Osteoblast (primary cell): Measurements from ENCODE around the gene PRKAG2. TPM values are rescaled to one million over a fixed set of nuclear protein-coding genes. Genes with fewer than 3 reads are reported as not detected.
A peak's percentile ranks its signal among the peaks of the same experiment; 100 is the strongest.

Experiments used
- DNase-seq: peaks from one replicate; pipeline ENCODE4 v3.0.0; 2011; ENCODE audit warnings: low spot score, mixed read lengths; ENCODE audit not compliant: insufficient read length; ENCODE audit errors: missing footprints
- H2AFZ ChIP-seq: 2 replicates; pipeline ENCODE4 v1.6.0; 2011; ENCODE audit warnings: mild to moderate bottlenecking, low read length
- H3K27ac ChIP-seq: 2 replicates; pipeline ENCODE4 v1.5.1; 2011; ENCODE audit warnings: mild to moderate bottlenecking, low read depth, low read length, moderate library complexity
- H3K27me3 ChIP-seq: 2 replicates; pipeline ENCODE4 v1.6.0; 2012; ENCODE audit warnings: mild to moderate bottlenecking, control low read depth, inconsistent platforms, low read length, moderate library complexity; ENCODE audit not compliant: insufficient read depth
- H3K36me3 ChIP-seq: 2 replicates; pipeline ENCODE4 v1.5.1; 2011; ENCODE audit warnings: mild to moderate bottlenecking, low read length, control low read depth, moderate library complexity; ENCODE audit not compliant: insufficient read depth
- H3K4me1 ChIP-seq: 2 replicates; pipeline ENCODE4 v1.5.1; 2011; ENCODE audit warnings: mild to moderate bottlenecking, low read length, control low read depth, moderate library complexity; ENCODE audit not compliant: insufficient read depth
- H3K4me2 ChIP-seq: 2 replicates; pipeline ENCODE4 v1.6.0; 2011; ENCODE audit warnings: mild to moderate bottlenecking, low read length; ENCODE audit not compliant: insufficient read depth
- H3K4me3 ChIP-seq: fragments of 200-600 bp; sonication (generic); 3 replicates; pipeline ENCODE4 v1.5.1; 2012; ENCODE audit warnings: mild to moderate bottlenecking, low read length, inconsistent platforms; ENCODE audit not compliant: insufficient read depth
- H3K79me2 ChIP-seq: 2 replicates; pipeline ENCODE4 v1.6.0; 2012; ENCODE audit warnings: mild to moderate bottlenecking, low read length, control low read depth, inconsistent platforms; ENCODE audit not compliant: insufficient read depth
- H3K9me3 ChIP-seq: 2 replicates; pipeline ENCODE4 v1.5.1; 2011; ENCODE audit warnings: low read depth, low read length, control low read depth
- H4K20me1 ChIP-seq: 2 replicates; pipeline ENCODE4 v1.6.0; 2012; ENCODE audit warnings: mild to moderate bottlenecking, low read length, control low read depth; ENCODE audit not compliant: insufficient read depth
- CTCF ChIP-seq: IDR thresholded peaks from 2 replicates; pipeline ENCODE4 v1.5.1; 2011; ENCODE audit warnings: mild to moderate bottlenecking, low read depth, low read length, moderate library complexity; ENCODE audit errors: extremely low read depth
- total RNA-seq: library from RNA; depleted of rRNA; stranded (reverse); fragments of >200 nt; gene quantifications from 2 replicates; pipeline ENCODE4 v1.2.3, GENCODE V29; 2012

Gene PRKAG2
- total RNA-seq, 1 donor: 20.6 TPM

GRCh38 chr7:151825721-151826120 is 51.2 kb downstream of the PRKAG2 start:
- H4K20me1 ChIP-seq: no peaks in the 10 kb centered on the region
- no peak for DNase-seq
- TF ChIP-seq CTCF: no peak
- H3K4me2 ChIP-seq: no peak overlapping the region
- no peak overlapping the region for H3K4me3 ChIP-seq
- H2AFZ ChIP-seq: no peak overlapping the region
- no peak overlapping the region for H3K27ac ChIP-seq
- no peaks in the 10 kb centered on the region for H3K36me3 ChIP-seq
- peaks cover 26% of the 10 kb centered on the region for H3K27me3 ChIP-seq
- no peaks in the 10 kb centered on the region for H3K9me3 ChIP-seq
- no peaks in the 10 kb centered on the region for H3K79me2 ChIP-seq
- H3K4me1 ChIP-seq: no peaks in the 10 kb centered on the region

GRCh38 chr7:151824373-151824933 is 52.5 kb downstream of the PRKAG2 start:
- no peak for DNase-seq
- peak overlapping the region; percentile 19 for H2AFZ ChIP-seq
- H3K4me3 ChIP-seq: no peak overlapping the region

GRCh38 chr7:151823566-151824372 is 53.1 kb downstream of the PRKAG2 start:
- H3K4me3 ChIP-seq: no peak overlapping the region

More at GRCh38 chr7:151824373-151824933, 52.5 kb downstream of the PRKAG2 start:
- Histone ChIP-seq H4K20me1 (no peaks in the 10 kb centered on the region), H3K4me1 (no peaks in the 10 kb centered on the region), H3K79me2 (no peaks in the 10 kb centered on the region), H3K9me3 (no peaks in the 10 kb centered on the region), H3K27ac (no peak overlapping the region), H3K36me3 (no peaks in the 10 kb centered on the region), H3K4me2 (peak overlapping the region; percentile 37), H3K27me3 (peaks cover 31% of the 10 kb centered on the region)
- no peak for TF ChIP-seq CTCF

More at GRCh38 chr7:151823566-151824372, 53.1 kb downstream of the PRKAG2 start:
- no peak for DNase-seq
- Histone ChIP-seq H4K20me1 (no peaks in the 10 kb centered on the region), H3K27ac (no peak overlapping the region), H3K36me3 (no peaks in the 10 kb centered on the region), H3K4me2 (peak overlapping the region; percentile 37), H2AFZ (peak overlapping the region; percentile 19), H3K4me1 (no peaks in the 10 kb centered on the region), H3K9me3 (no peaks in the 10 kb centered on the region), H3K27me3 (peaks cover 31% of the 10 kb centered on the region), H3K79me2 (no peaks in the 10 kb centered on the region)
- no peak for TF ChIP-seq CTCF
